IMR-90 (cell line): Measurements from ENCODE around the gene PSPN. TPM values are rescaled to one million over a fixed set of nuclear protein-coding genes. Genes with fewer than 3 reads are reported as not detected.
"Not testable (repeated sequence)": the region's sequence is repeated elsewhere in the genome, so short reads cannot be mapped to it uniquely, and the experiment has no call there.

Source experiments
- ATAC-seq: fragments of 200-7000 bp; cut with Tn5 transposase; 2 replicates; pipeline ENCODE4 v1.9.1; 2020; ENCODE audit warnings: low read depth, mild to moderate bottlenecking, moderate library complexity
- BruUV-seq: library from RNA; stranded (reverse); fragments of 400-500 nt; replicated peaks from 2 replicates; lab custom pipeline; 2021; lab: Mats Ljungman, UMichigan
- CTCF ChIA-PET: fragments of 300-600 bp; formaldehyde crosslinking; extraction: SDS; loops from one replicate; lab custom pipeline; 2021; ENCODE audit warnings: antibody characterized with exemption; lab: Yijun Ruan, JAX
- POLR2A ChIA-PET: fragments of 300-600 bp; sonication (Branson Sonifier 250); formaldehyde crosslinking; loops from one replicate; lab custom pipeline; 2022; ENCODE audit warnings: antibody characterized with exemption; ENCODE audit not compliant: unreplicated experiment; lab: Charles Lee
- DNase-seq: peaks from one replicate; pipeline ENCODE4 v3.0.0; 2013
- H2AFZ ChIP-seq: replicated peaks from 2 replicates; pipeline ENCODE3; 2013; ENCODE audit warnings: low read length, mild to moderate bottlenecking; ENCODE audit not compliant: poor library complexity
- H2AK5ac ChIP-seq: 2 replicates; pipeline ENCODE4 v1.6.1; 2013; ENCODE audit warnings: low read depth, low read length, inconsistent platforms
- H2AK9ac ChIP-seq: replicated peaks from 2 replicates; pipeline ENCODE3; 2013; ENCODE audit warnings: mild to moderate bottlenecking, low read depth, low read length, moderate library complexity; ENCODE audit not compliant: poor library complexity
- H2BK120ac ChIP-seq: 2 replicates; pipeline ENCODE4 v1.6.1; 2013; ENCODE audit warnings: low read depth, low read length, inconsistent platforms
- H2BK15ac ChIP-seq: 3 replicates; pipeline ENCODE4 v1.6.1; 2013; ENCODE audit warnings: low read depth, low read length, inconsistent platforms
- H2BK20ac ChIP-seq: 2 replicates; pipeline ENCODE4 v1.6.1; 2013; ENCODE audit warnings: low read depth, mild to moderate bottlenecking, inconsistent platforms, low read length, moderate library complexity
- H2BK5ac ChIP-seq: 2 replicates; pipeline ENCODE4 v1.6.1; 2013; ENCODE audit warnings: mild to moderate bottlenecking, low read depth, low read length, inconsistent platforms; ENCODE audit not compliant: poor library complexity, severe bottlenecking
- H3K14ac ChIP-seq: replicated peaks from 2 replicates; pipeline ENCODE4 v1.6.1; 2013; ENCODE audit warnings: low read depth, low read length, inconsistent platforms
- H3K18ac ChIP-seq: 2 replicates; pipeline ENCODE4 v1.6.1; 2013; ENCODE audit warnings: low read depth, low read length, control low read depth
- H3K23ac ChIP-seq: 2 replicates; pipeline ENCODE4 v1.6.1; 2013; ENCODE audit warnings: low read depth, low read length, inconsistent platforms
- H3K27ac ChIP-seq: 2 replicates; pipeline ENCODE4 v1.5.1; 2013; ENCODE audit warnings: mild to moderate bottlenecking, control low read depth, low read length; ENCODE audit not compliant: insufficient read depth
- H3K27me3 ChIP-seq: 2 replicates; pipeline ENCODE4 v1.6.1; 2013; ENCODE audit warnings: low read length; ENCODE audit not compliant: control insufficient read depth, insufficient read depth
- H3K36me3 ChIP-seq: 2 replicates; pipeline ENCODE4 v1.6.1; 2013; ENCODE audit warnings: low read length, mixed read lengths; ENCODE audit not compliant: control insufficient read depth, insufficient read depth
- H3K4ac ChIP-seq: 2 replicates; pipeline ENCODE4 v1.6.1; 2013; ENCODE audit warnings: low read depth, low read length, inconsistent platforms
- H3K4me1 ChIP-seq: 2 replicates; pipeline ENCODE4 v1.6.1; 2013; ENCODE audit warnings: low read length, mixed read lengths; ENCODE audit not compliant: control insufficient read depth, insufficient read depth
- H3K4me2 ChIP-seq: 2 replicates; pipeline ENCODE4 v1.6.1; 2013; ENCODE audit warnings: low read depth, mild to moderate bottlenecking, control low read depth, low read length, moderate library complexity
- H3K4me3 ChIP-seq: 2 replicates; pipeline ENCODE4 v1.5.1; 2013; ENCODE audit warnings: low read depth, mild to moderate bottlenecking, control low read depth, low read length, moderate library complexity; ENCODE audit not compliant: insufficient read depth
- H3K56ac ChIP-seq: 2 replicates; pipeline ENCODE4 v1.6.1; 2013; ENCODE audit warnings: low read length, inconsistent platforms; ENCODE audit not compliant: insufficient read depth; ENCODE audit errors: extremely low read depth
- H3K79me1 ChIP-seq, 2 experiments: 2 replicates each; pipeline ENCODE4 v1.6.1; 2013; ENCODE audit warnings: low read length in 2 of 2, inconsistent platforms in 1 of 2, low read depth in 1 of 2
- H3K9ac ChIP-seq: 2 replicates; pipeline ENCODE4 v1.6.1; 2013; ENCODE audit warnings: low read depth, low read length, control low read depth
- H3K9me1 ChIP-seq: 2 replicates; pipeline ENCODE4 v1.6.1; 2013; ENCODE audit warnings: low read length, inconsistent platforms; ENCODE audit not compliant: insufficient read depth
- H3K9me3 ChIP-seq: 2 replicates; pipeline ENCODE4 v1.6.1; 2013; ENCODE audit warnings: low read length; ENCODE audit not compliant: control insufficient read depth, insufficient read depth
- H4K20me1 ChIP-seq: 2 replicates; pipeline ENCODE4 v1.6.1; 2013; ENCODE audit warnings: low read length, inconsistent platforms; ENCODE audit not compliant: insufficient read depth
- H4K5ac ChIP-seq: 2 replicates; pipeline ENCODE4 v1.6.1; 2013; ENCODE audit warnings: mild to moderate bottlenecking, low read depth, low read length, control low read depth
- H4K8ac ChIP-seq, 2 experiments: 2 replicates each; pipeline ENCODE4 v1.6.1; 2013; ENCODE audit warnings: low read depth in 2 of 2, low read length in 2 of 2, control low read depth in 1 of 2, inconsistent platforms in 1 of 2
- H4K91ac ChIP-seq: 2 replicates; pipeline ENCODE4 v1.6.1; 2013; ENCODE audit warnings: low read depth, low read length, inconsistent platforms; ENCODE audit not compliant: insufficient read depth
- WGBS, 2 experiments: methylation state at CpG; one replicate each; pipeline versions ENCODE4 v1.1.5 to v1.1.7; 2013; ENCODE audit warnings: missing lambda C conversion rate in 2 of 2; ENCODE audit not compliant: insufficient read length in 1 of 2; ENCODE audit errors: extremely low coverage in 2 of 2; 5-methylcytosine and 5-hydroxymethylcytosine counted together
- dilution Hi-C: fragments of 300-500 bp; cut with HindIII; formaldehyde crosslinking; loops from one replicate; pipeline ENCODE4 v1.14.3; 2018; ENCODE audit warnings: low sequenced_read_pairs; ENCODE audit not compliant: unreplicated experiment
- in situ Hi-C: fragments of 300-500 bp; cut with MboI; formaldehyde crosslinking; loops from 3 replicates; pipeline ENCODE4 v1.14.3; 2019; ENCODE audit warnings: low sequenced_read_pairs, inconsistent platforms, mixed read lengths
- intact Hi-C: fragments of 100-400 bp; cut with micrococcal nuclease; formaldehyde crosslinking; loops from 2 replicates; pipeline ENCODE4 v1.10.0; 2022
- polyA plus RNA-seq, 3 experiments: library from polyadenylated mRNA; depleted of rRNA; stranded (reverse); fragments of >200 nt; gene quantifications; 2 replicates each; pipeline ENCODE4 v1.2.3, GENCODE V29; 2012; ENCODE audit warnings: low replicate concordance in 1 of 3
- total RNA-seq: library from RNA; depleted of rRNA; stranded (reverse); fragments of >200 nt; gene quantifications from 2 replicates; pipeline ENCODE4 v1.2.3, GENCODE V29; 2012

The PSPN gene
- total and polyA plus RNA-seq, 2 of the 4 experiments (the other 2 are of a cell fraction): 0.34 to 0.54 TPM

DNA sequence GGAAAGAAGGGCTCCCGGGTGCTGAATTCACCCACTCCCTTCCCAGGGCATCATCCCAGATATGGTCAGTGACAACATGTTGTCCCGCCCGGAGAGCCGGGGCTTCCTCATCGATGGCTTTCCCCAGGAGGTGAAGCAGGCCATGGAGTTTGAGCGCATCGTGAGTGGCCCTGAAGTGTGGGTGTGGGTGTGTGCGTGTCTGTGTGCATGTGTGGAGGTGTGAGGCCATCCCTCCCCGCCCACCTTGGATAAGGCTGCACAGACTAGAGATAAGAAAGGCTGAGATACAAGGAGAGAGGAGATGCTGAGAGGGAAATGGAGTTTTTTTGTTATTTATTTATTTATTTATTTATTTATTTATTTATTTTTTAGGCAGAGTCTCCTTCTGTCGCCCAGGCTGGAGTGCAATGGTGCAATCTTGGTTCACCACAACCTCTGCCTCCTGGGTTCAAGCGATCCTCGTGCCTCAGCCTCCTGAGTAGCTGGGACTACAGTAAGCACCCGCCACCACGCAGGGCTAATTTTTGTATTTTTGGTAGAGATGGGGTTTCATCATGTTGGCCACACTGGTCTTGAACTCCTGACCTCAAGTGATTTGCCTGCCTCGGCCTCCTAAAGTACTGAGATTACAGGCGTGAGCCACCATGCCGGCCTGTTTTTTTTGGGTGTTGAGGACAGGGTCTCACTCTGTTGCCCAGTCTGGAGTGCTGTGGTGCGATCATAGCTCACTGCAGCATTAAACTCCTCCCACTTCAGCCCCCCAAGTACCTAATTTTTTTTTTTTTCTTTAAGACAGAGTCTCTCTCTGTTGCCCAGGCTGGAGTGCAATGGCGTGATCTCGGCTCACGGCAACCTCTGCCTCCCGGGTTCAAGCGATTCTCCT, 24.6 kb upstream of the PSPN start:
- ATAC-seq, DNase-seq, H3K27ac ChIP-seq, H4K91ac ChIP-seq, H2BK20ac ChIP-seq, H2BK120ac ChIP-seq, H3K18ac ChIP-seq, BruUV-seq, H3K9me1 ChIP-seq, H4K8ac ChIP-seq, CTCF ChIA-PET, H3K4ac ChIP-seq, H3K23ac ChIP-seq, POLR2A ChIA-PET, H3K9ac ChIP-seq, H3K14ac ChIP-seq, H4K5ac ChIP-seq, dilution Hi-C loops, H3K79me1 ChIP-seq, H3K27me3 ChIP-seq, H3K56ac ChIP-seq, H2BK15ac ChIP-seq, H3K4me1 ChIP-seq, H3K4me2 ChIP-seq, H2BK5ac ChIP-seq, intact Hi-C loops, H4K20me1 ChIP-seq, in situ Hi-C loops, H3K9me3 ChIP-seq, H3K4me3 ChIP-seq, H2AK9ac ChIP-seq, H3K36me3 ChIP-seq, H2AK5ac ChIP-seq: not testable (repeated sequence)
- H2AFZ ChIP-seq: peak overlapping the region; percentile 56
- 94% methylated on average over 3 of the region's 23 CpGs; no CpG with 5 or more reads in 1 of the 2 experiments for WGBS, 2 experiments
